ENCODE results near the gene PALMD.

Gene PALMD

DNA sequence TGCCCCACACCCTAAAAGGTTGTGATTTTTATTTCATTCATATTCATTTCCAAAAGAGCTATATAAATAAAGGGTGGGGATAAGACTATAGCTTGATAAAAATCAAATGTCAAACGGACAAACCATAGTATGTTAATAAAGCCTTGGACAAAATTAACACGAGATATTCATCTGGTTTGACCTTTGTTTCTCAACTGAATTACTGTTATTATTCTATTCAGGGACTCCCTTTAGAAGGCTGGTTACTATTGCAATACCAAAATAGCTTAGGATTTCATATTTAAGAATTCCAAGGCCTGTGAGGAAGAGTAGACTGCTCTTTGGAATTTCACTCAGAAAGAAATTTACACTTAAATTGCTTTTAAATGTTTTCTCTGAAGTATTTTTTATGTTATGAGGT lies 10.2 kb upstream of the PALMD start:
- no peak for DNase-seq (ENCODE audit: low read depth, low spot score)

DNA sequence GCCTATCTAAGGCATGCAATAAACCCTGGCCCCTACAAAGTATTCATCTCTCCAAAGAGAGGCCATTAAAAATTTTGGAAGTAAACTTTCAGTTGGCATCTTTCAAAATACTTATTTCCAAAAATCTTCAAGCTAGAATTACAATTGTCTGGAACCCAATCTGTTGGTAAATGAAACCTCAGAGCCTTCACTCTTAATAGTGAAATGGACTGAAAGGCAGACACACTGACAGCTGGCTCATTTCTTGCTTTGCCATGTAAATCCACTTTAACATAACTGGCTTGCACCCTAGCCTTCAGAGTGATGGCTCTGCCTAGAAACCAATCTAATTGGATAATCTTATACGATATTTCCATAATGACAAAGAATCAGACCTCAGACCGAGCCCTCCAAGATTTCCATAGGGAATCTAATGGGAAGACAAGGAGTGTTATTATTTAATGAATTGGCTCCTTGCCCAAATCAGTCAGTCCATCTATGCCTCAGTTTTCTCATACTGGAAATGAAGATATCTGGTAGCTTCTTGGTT lies 9.2 kb upstream of the PALMD start:
- DNase-seq (ENCODE audit: low read depth, low spot score): no peak

DNA sequence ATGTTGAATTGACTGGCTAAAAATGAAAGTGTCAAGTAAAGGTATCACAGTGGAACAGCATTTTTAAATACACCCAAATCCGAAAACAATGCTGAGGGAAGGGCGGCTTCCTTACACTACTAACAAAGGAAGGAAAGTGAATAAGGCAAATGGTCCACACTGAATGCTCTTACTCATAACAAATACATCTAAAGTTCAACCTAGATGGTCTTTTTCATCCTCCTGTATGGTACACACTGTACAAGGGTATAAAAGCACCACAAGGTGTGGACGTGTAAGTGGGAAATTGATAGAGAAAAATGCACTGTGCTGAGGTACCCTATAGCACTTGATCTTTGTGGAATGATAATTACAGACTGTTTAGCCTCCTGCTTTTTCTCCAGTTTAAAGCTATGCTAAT lies 7.1 kb upstream of the PALMD start:
- DNase-seq (ENCODE audit: low read depth, low spot score): no peak

DNA sequence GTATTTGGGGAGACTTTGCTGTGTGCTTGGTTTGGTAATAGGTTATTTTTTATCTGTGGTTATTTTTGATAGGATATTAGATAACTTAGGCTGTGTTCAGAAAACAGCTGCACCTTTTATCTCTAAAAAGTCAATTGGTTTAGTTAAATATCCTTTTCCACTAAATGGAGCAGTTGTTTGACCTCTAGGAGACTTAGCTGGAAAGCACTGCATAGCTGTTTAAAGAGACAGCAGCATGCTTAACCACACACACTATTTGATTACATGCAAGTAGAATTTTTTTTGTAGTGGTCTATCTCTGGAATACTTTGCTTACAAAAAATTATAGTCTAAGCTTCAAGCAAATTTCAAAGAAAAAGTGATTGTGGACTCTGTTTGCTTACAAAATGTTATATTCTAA lies 6.5 kb upstream of the PALMD start:
- no peak for DNase-seq (ENCODE audit: low read depth, low spot score)

DNA sequence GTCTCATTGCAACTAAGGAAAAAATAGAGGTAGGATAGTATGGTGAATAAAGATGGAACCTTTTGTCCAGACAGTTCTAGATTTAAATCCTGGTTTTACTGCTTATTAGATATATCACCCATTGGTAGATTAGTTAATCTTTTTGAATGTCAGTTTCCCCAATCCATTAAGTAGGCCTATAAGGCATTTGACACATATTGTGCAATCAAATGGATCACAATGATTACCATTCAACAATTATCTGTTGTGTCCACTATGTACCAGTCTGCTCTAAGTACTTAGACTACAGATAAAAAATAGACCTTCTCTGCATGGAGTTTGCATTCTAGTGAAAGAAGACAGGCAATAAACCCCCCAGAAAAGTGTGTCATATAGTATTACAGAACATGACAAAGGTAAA lies 6.0 kb upstream of the PALMD start:
- no peak for DNase-seq (ENCODE audit: low read depth, low spot score)

DNA sequence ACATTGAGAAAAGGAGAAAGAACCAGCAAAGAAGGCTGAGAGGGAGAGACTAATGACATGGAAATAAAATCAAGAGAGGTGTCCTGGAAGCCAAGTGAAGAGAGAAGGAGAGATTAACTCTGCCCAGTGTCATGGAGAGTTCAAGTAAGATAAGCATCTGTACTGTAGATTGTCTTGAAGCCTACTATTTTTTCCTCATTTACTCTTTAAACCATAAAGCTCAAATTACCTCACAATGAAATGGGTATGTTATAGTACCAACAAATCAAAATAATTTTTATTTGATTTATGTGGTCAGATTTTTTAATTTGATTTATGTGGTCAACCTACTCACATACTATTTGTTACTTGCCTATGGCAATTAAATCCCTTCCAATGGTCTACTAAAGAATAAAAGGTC lies 5.2 kb upstream of the PALMD start:
- DNase-seq (ENCODE audit: low read depth, low spot score): no peak

DNA sequence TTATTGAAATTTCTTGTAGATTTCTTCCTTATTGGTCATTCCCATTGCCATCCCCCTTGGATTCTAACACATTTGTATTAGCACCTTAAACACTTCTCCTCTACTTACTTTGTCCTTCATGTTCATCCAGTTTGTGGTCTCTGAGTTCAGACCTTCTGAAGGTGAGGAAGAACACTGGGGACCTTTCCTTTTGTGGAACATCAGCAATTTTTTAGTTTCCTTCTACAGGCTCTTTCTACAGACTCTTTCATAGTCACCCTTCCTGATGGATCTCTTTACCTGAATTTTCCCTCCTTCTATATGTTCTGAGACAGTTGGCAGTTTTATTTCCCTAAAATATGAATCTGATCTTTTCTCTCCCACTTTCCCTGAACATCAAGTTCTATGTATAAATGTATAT lies 4.4 kb upstream of the PALMD start:
- DNase-seq (ENCODE audit: low read depth, low spot score): no peak

DNA sequence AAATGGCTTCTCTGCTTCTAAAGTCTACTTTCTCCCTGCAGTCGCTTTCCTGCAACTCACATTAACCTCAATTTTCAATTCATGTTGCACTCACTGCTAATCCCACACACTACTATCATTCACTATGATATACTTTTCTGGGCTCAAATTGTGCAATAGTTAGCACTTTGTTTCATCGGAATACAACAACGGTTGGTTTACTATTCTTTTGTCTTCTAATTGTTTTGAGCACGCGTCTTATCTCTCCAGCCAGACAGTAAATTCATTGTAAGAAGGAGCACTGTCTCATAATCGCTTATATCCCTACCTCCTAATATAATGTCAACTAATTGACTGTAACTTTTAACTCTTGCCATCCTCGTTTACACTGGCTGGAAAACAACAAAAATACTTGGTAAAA lies 3.9 kb upstream of the PALMD start:
- DNase-seq (ENCODE audit: low read depth, low spot score): no peak

DNA sequence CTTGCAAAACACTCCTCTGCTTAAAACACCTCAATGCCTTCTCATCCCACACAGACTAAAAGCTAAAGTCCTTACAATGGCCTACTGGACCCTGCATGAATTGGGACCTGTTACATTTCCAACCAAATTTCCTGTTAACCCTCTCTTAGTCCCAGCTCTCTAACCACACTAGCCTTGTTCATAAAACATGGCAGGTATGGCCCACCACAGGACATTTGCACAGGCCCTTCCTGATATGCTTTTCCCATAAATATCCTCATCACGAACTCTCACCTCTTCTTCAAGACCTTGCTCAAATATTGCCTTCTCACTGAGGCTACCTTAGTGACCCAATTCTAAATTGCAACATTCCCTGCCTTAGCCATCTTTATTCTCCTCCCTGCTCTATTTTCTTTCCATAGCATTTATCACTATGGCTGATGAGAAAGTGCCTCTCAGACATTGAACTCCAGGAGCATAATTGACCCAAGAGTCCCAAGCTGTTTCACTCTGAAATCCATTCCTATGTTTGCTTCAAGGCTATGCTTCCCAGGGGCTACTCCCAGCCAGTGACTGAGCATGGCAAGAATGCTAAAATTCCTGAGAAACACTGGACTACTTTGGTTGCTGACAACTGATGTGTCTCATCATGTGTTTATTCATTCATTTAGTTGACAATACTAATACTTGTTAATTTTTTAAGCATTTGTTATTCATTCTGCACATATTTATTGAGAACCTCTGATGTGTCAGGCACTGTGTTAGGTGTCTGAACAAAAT lies 2.7 kb upstream of the PALMD start:
- DNase-seq (ENCODE audit: low read depth, low spot score): no peak

DNA sequence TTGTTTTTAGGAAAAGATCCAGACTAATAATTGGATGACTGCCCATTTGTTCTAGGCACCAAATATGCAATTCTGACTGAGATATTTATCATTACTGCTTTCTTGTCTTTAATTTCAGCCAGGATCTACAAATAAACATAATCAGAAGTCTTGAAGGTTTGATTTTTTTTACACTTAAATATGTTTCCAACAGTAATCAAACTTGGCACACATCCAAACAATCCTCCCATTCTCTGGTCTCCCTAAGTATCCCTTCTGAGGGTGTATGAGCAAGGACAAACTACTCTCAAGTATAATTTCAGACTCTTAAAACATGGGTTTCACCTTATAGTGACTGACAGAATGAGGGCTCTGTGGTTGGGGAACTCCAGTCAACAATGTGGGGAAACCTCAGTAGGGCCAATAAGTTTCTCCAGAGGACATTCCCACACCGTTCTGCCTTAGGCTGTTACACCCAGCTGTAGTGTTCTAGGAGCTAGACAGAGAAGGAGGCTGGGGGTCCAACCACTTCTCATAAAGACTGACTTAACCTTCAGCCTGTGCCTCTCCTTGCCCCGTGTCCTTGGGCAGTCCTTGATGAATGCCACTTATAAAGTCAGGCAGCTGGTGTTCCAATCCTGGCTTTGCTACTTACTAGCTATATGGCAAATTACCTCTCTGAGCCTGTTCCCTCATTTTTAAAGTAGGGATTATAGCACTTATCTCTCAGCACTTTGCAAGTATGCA lies 1.5 kb upstream of the PALMD start:
- no peak for DNase-seq (ENCODE audit: low read depth, low spot score)

DNA sequence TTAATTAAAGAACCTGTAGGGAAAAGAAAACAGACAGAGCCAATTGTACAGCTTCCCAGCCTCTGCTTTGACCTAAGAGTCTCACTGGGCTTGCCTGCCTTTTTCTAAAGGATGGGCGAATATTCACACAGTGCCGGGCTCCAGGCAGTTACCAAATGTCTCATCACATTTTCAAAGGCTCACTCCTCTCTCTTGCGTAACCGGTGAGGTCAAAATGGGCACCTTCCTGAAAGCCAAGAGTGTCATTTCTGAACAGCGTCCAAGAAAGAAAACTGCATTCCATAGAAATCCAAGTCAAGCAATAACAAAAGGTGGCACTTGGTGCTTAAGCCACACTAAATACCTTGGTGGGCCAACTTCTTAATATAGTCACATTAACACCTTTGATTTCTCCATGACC lies 710 bp upstream of the PALMD start:
- DNase-seq (ENCODE audit: low read depth, low spot score): no peak

DNA sequence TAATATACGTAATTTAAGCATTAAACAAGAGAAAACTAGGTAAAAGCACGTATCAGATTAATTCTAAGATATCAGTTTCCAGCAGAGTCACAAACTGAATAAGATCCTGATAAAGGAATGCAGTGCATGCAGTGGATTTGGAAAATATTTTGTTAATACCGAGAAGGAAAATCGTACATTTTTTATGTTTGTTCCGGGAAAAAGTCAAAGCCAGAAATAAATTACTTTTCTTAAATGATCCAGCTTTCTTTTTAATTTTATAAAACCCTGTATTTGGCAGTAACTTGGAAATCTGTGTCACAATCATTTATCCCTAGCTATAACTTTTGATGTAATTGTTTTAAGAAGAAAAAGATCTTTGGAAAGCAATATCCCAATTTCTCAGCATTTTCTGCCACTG lies 955 bp downstream of the PALMD start:
- no peak for DNase-seq (ENCODE audit: low read depth, low spot score)

DNA sequence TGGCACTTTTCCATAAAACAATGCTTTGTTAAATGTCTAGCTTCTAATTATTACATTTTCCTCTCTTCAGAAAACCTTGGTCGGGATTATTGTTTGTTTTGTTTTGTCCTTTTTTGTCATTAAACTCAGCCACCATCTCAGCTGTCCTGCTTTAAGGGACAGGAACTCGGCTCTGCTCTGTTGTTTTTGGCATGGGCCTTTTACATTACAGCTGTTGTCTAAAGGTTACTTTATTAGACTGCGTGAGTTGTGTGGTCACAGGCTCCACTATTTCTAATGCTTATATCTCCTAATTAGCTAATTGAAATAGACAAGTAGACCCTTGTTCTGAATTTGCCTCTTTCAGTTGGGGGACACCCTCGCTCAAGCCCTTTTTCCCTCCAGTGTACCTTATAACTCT lies 1.6 kb downstream of the PALMD start:
- no peak for DNase-seq (ENCODE audit: low read depth, low spot score)

DNA sequence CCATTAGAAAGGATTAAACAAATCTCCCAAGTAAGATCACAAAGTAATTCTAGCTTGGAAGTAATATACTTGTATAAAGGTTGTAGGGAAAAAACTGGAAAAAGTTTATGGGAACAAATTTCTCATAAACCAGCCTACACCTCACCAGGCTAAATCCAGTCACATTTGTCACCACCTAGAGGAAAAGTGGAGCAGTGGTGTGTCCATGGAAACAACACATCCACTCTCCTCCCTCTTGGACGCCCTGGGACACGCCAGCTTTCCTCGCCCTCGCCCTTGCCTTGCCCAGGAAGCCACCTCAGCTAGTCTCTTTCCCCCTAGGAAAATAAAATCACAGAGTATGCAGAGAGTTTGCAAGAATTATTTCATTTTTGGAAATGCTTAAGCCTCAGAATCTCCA lies 2.2 kb downstream of the PALMD start:
- no peak for DNase-seq (ENCODE audit: low read depth, low spot score)

DNA sequence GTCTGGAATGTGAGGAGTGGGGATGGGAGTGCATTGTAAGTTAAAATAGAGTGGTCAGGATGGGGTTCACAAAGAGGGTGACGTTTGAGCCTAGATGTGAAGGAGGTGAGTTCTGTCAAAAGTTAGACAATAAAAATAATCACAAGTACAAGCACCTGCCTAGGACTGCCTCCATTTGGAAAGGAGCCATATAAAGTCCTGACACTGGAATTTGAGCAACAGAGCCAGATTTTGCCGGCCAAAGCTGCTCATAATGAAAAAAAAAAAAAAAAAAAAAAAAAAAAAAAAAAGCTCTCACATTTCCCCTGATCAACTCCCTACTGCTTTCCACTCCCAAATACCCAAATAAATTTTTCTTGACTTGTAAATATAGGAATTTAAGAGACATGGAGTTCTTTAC lies 4.1 kb downstream of the PALMD start:
- no peak for DNase-seq (ENCODE audit: low read depth, low spot score)

DNA sequence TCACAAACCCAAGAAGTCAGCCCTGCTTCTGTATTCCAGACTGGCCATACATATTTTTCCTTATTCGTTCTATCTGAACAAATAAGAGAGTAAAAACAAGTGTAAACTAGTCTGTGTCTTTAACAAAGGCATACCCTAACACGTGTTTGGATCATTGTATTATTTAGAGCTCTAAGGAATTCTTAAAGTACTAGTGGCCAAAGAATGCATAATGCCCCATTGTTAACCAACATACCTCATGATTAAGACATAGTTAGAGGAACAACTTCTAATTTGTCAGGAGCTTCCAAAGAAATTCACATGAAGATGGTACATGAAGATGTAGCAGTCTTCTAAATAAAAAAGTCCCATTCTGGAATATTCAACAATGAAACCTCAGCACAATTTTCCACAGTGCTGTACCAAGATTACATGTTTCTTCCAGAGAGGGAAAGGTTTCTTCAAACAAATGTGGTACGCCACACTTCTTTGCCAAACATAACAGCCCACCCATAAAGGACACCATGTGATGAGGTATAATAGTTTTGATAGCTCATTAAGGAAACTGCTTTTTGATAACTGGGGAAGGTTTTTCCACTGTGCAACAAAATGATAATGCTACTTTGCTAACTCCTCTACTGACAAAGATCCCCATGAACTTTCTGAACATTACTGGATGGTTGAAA lies 5.0 kb downstream of the PALMD start:
- no peak for DNase-seq (ENCODE audit: low read depth, low spot score)

DNA sequence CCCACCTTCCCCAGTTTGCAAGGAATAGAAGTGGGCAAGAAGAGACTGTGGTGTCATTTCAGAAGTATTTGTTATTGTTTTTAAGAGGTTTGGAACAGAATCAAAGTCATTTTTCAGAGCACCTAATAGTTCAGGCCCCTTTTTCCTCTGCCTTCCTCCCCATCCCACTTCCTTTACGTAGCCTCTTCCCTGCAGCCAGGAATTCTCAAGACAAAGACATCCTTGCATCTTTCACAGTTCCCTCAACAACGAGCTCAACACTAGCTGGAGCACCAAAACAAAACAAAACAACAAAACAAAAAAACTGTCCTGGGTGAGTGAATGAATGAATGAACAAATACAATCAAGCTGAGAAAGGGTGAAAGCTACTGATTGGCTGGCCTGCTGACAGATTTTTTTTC lies 7.0 kb downstream of the PALMD start:
- no peak for DNase-seq (ENCODE audit: low read depth, low spot score)

DNA sequence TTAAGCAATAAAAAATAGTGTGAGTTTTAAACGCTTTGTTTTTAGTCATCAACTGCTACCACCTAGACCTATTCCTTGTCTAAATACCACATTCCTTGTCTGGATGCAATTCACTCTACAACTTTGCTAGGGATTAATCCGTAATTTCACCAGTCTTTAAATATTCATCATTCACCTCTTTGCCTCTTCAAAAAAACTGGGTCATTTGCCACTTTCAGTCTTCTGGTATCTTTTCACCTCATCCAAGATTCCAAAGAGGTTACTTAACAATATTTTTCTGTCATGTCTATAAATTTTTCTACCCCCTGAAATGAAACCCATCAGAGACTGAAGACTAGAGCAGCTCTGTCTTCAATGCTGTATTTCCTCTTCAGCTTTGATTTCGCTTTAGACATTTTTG lies 9.5 kb downstream of the PALMD start:
- no peak for DNase-seq (ENCODE audit: low read depth, low spot score)

DNA sequence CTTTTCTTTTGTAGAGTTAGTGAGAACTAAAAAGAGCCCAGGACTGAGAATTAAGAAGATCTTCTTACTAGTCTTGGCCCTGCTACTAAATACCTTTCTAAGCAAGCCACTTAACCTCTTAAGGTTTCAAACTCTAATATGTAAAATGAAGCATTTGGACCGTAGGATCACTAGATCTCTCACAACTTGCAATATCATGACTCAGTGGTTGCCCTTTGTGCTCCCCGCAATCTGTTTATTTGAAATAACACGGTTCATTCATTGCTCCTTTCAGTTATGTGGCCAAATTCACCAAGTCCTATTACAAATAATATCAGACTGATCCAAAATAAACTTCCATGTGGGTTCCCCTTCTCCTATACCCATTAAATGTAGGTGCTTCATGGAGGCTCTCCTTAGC lies 10.8 kb downstream of the PALMD start:
- DNase-seq (ENCODE audit: low read depth, low spot score): no peak

DNA sequence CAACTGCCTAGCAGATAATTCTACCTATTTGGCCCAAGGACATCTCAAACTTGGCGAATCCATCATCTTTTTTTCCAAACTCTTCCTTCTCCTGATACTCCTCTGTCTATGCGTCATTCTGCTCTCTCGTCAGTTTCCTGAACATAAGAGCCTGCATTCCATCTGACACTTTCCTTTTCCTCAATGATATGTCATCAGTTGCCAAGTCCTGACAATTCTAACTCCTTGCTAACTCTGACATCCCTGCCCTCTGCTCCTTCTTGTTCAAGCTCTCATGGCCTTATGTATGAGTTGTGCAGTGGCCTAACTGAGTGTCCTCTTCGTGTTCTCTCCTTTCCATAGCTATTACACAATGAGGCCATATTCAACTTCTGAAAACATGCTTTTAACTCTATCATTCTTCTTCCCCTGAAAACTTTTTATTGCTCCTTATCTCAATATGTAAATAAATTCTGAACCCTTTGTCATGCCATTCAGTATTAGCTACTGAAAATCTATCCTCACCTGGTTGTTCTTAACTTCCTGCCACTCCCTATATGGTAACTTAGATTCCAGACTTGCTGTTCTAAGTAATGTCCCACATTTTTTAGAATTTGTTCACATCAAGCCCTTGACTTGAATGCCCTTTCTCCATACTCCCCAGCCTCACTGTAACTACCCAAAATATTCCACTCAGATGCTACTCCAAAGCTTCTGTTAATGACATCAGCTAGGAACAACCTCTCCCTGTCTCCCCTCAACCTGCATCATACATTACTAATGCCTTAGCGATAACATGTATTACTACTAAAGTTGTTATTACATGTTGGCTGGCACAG lies 11.5 kb downstream of the PALMD start:
- DNase-seq (ENCODE audit: low read depth, low spot score): no peak

DNA sequence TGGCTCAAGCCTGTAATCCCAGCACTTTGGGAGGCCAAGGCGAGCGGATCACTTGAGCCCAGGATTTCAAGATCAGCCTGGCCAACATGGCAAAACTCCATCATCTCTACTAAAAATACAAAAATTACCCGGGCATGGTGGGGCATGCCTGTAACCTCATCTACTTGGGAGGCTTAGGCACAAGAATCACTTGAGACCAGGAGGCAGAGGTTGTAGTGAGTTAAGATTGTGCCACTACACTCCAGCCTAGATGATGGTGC lies 12.0 kb downstream of the PALMD start:
- no peak for DNase-seq (ENCODE audit: low read depth, low spot score)

DNA sequence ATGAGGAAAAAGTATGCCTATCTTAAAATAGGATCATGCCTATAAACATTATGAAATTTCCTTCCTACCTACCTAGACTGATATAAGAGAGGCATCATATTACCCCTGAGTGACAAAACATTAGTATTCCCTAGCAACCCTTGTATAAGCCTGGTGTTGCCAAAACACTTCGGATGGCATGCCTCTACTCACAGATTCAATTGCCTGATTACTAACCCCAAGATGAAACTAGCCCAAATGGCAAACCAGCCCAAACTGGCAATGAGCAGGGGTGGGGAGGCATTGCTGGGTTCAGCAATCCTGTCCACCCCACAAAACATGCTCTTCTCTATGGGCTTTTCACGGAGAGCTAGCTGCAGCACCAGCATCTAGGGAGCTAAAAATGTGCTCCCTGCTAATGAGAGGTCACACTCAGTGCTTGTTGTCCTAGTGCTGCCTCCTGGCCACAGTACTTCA lies 13.9 kb downstream of the PALMD start:
- no peak for DNase-seq (ENCODE audit: low read depth, low spot score)
